Type B pancreatic cell (in vitro differentiated cells): ENCODE data around the gene CDH16. TPM values are rescaled to one million over a fixed set of nuclear protein-coding genes. Genes with fewer than 3 reads are reported as not detected.
"Not testable (repeated sequence)": the region's sequence is repeated elsewhere in the genome, so short reads cannot be mapped to it uniquely, and the experiment has no call there.

Experiments
- DNase-seq: peaks from one replicate; pipeline ENCODE4 v3.0.0; 2021; ENCODE audit warnings: mixed read lengths; ENCODE audit not compliant: unreplicated experiment; ENCODE audit errors: extremely low spot score
- H3K27ac Mint-ChIP-seq: 2 replicates; pipeline ENCODE4 v1.8.0; 2021; ENCODE audit warnings: mild to moderate bottlenecking, mixed read lengths
- H3K27me3 Mint-ChIP-seq: 2 replicates; pipeline ENCODE4 v1.8.0; 2021; ENCODE audit warnings: mixed read lengths
- H3K36me3 Mint-ChIP-seq: 2 replicates; pipeline ENCODE4 v1.8.0; 2021; ENCODE audit warnings: mixed read lengths
- H3K4me1 Mint-ChIP-seq: one replicate; pipeline ENCODE4 v1.8.0; 2021; ENCODE audit warnings: mixed read lengths; ENCODE audit not compliant: unreplicated experiment
- H3K4me3 Mint-ChIP-seq: 2 replicates; pipeline ENCODE4 v1.8.0; 2021; ENCODE audit warnings: mild to moderate bottlenecking, mixed read lengths
- H3K9me3 Mint-ChIP-seq: 2 replicates; pipeline ENCODE4 v1.8.0; 2021; ENCODE audit warnings: mixed read lengths
- total RNA-seq: library from RNA; stranded (reverse); gene quantifications from 2 replicates; pipeline ENCODE4 v1.2.1, GENCODE V29; 2021; ENCODE audit warnings: low replicate concordance
- TF ChIP-seq, protein P1 (sequence below): fragments of 200-600 bp; sonication (generic); conservative IDR thresholded peaks from 2 replicates; pipeline ENCODE4 v1.5.0; 2021; ENCODE audit warnings: antibody characterized with exemption, mild to moderate bottlenecking

CDH16 gene
- total RNA-seq, 1 donor from 2014 or later, result 1.7 TPM

DNA sequence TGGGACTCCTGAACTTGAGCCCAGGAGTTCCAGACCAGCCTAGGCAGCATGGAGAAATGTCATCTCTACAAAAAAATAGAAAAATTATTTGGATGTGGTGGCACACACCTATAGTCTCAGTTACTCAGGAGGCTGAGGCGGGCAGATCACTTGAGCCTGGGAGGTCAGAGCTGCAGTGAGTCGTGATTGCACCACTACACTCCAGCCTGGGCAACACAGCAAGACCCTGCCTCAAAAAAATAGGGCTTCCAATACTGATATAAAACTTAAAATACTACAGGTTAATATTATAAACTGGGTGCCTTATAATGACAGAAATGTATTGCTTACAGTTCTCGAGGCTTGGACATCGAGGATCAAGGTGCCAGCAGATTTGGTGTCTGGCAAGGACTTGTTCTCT, 27.3 kb upstream of the CDH16 start:
- Mint-ChIP-seq H3K4me3 (no peak overlapping the region), H3K9me3 (no peaks in the 10 kb centered on the region), H3K36me3 (peaks cover 4% of the 10 kb centered on the region), H3K27ac (no peak overlapping the region), H3K4me1 (peaks cover 5% of the 10 kb centered on the region), H3K27me3 (peaks cover 19% of the 10 kb centered on the region)
- TF ChIP-seq, protein P1, sequence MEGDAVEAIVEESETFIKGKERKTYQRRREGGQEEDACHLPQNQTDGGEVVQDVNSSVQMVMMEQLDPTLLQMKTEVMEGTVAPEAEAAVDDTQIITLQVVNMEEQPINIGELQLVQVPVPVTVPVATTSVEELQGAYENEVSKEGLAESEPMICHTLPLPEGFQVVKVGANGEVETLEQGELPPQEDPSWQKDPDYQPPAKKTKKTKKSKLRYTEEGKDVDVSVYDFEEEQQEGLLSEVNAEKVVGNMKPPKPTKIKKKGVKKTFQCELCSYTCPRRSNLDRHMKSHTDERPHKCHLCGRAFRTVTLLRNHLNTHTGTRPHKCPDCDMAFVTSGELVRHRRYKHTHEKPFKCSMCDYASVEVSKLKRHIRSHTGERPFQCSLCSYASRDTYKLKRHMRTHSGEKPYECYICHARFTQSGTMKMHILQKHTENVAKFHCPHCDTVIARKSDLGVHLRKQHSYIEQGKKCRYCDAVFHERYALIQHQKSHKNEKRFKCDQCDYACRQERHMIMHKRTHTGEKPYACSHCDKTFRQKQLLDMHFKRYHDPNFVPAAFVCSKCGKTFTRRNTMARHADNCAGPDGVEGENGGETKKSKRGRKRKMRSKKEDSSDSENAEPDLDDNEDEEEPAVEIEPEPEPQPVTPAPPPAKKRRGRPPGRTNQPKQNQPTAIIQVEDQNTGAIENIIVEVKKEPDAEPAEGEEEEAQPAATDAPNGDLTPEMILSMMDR, result no peak
- DNase-seq, result no peak

- not testable (repeated sequence) for H3K27ac Mint-ChIP-seq, H3K4me3 Mint-ChIP-seq, DNase-seq, H3K36me3 Mint-ChIP-seq, H3K4me1 Mint-ChIP-seq, H3K9me3 Mint-ChIP-seq
- H3K27me3 Mint-ChIP-seq, result peaks cover 15% of the 10 kb centered on the region
These were observed 26.3 kb upstream of the CDH16 start for GRCh38 chr16:66944971-66945370.

- peaks cover 4% of the 10 kb centered on the region for H3K36me3 Mint-ChIP-seq
- H3K27ac Mint-ChIP-seq, result no peak overlapping the region
- no peak overlapping the region for H3K4me3 Mint-ChIP-seq
- no peak for DNase-seq
- peaks cover 5% of the 10 kb centered on the region for H3K4me1 Mint-ChIP-seq
- H3K27me3 Mint-ChIP-seq, result peaks cover 6% of the 10 kb centered on the region
- no peaks in the 10 kb centered on the region for H3K9me3 Mint-ChIP-seq
- TF ChIP-seq, protein P1, result no peak
These were observed 25.4 kb upstream of the CDH16 start for GRCh38 chr16:66944054-66944441.

- H3K27me3 Mint-ChIP-seq, result peaks cover 5% of the 10 kb centered on the region
- no peaks in the 10 kb centered on the region for H3K9me3 Mint-ChIP-seq
- peaks cover 4% of the 10 kb centered on the region for H3K36me3 Mint-ChIP-seq
- no peak for DNase-seq
- H3K27ac Mint-ChIP-seq, result no peak overlapping the region
- H3K4me1 Mint-ChIP-seq, result peaks cover 5% of the 10 kb centered on the region
- TF ChIP-seq, protein P1, result no peak
- no peak overlapping the region for H3K4me3 Mint-ChIP-seq
These were observed 24.9 kb upstream of the CDH16 start for GRCh38 chr16:66943426-66944053.

- Mint-ChIP-seq H3K27me3 (peaks cover 5% of the 10 kb centered on the region), H3K27ac (no peak overlapping the region), H3K4me1 (peaks cover 5% of the 10 kb centered on the region), H3K4me3 (no peak overlapping the region), H3K9me3 (no peaks in the 10 kb centered on the region), H3K36me3 (peaks cover 4% of the 10 kb centered on the region)
- DNase-seq, result no peak
- TF ChIP-seq, protein P1, result no peak
These were observed 24.3 kb upstream of the CDH16 start for GRCh38 chr16:66942981-66943380.

DNA sequence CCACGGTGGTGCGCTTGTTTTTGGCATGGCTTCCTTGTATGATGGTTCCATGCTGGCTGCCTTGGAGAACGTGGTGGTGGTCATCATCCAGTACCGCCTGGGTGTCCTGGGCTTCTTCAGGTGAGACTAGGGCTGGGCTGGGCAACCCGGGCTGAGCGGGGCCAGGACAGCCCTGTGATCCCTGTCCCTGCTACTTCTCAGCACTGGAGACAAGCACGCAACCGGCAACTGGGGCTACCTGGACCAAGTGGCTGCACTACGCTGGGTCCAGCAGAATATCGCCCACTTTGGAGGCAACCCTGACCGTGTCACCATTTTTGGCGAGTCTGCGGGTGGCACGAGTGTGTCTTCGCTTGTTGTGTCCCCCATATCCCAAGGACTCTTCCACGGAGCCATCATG, 21.6 kb upstream of the CDH16 start:
- Mint-ChIP-seq H3K9me3 (no peaks in the 10 kb centered on the region), H3K27ac (no peak overlapping the region), H3K4me3 (no peak overlapping the region), H3K27me3 (no peaks in the 10 kb centered on the region), H3K4me1 (peaks cover 13% of the 10 kb centered on the region), H3K36me3 (peaks cover 8% of the 10 kb centered on the region)
- no peak for DNase-seq
- TF ChIP-seq, protein P1, result no peak
